Heart left ventricle (tissue), 13 donors: Measurements from ENCODE around the gene ASTN2.

Experiments
- POLR2A ChIP-seq, 2 donors: fragments of 450-650 bp; IDR thresholded peaks; one replicate each; pipeline ENCODE4 v1.6.1; 2017; ENCODE audit warnings: antibody characterized with exemption in 2 of 2, mild to moderate bottlenecking in 2 of 2, moderate library complexity in 2 of 2
- TF ChIP-seq, protein P1 (sequence below), 12 donors: fragments of 200-600 bp; sonication (generic) in 4 of 12; IDR thresholded peaks; one replicate each; pipeline versions ENCODE4 v1.5.0 to v1.8.0; 2018 to 2022; ENCODE audit warnings: antibody characterized with exemption in 12 of 12, mild to moderate bottlenecking in 5 of 12
- donor health status: ischemic (EF 13 %, LVEDD 7.1; RV severe dilation, severe dysfunction).
- donor health status: DM: no; HTN: yes; CAD: no.
- donor health status: DM: no; HTN: no; CAD: no.
- donor health status: ischemic (EF 25% LVEDD 6.9; RV normal size, moderate dysfunction).
- donor health status: ischemic (EF 25% LVEDD 5.7; RV mildly dilated, moderate dysfunction).
- donor health status: ischemic (EF 35%, LVEDD 5.7; RV mildly dilated, moderate dysfunction).
- donor health status: nonischemic (EF 11% LVEDD 7.7; RV severe dilation, severe dysfunction).
- donor health status: DM: yes; HTN: yes; CAD: no.
- donor health status: PGD.
- donor health status: ischemic (EF 29% LVEDD 5.4; RV normal size, mild dysfunction).
- donor health status: nonischemic (EF 23%, LVEDD 6.1; RV moderate dilation, normal function).

DNA sequence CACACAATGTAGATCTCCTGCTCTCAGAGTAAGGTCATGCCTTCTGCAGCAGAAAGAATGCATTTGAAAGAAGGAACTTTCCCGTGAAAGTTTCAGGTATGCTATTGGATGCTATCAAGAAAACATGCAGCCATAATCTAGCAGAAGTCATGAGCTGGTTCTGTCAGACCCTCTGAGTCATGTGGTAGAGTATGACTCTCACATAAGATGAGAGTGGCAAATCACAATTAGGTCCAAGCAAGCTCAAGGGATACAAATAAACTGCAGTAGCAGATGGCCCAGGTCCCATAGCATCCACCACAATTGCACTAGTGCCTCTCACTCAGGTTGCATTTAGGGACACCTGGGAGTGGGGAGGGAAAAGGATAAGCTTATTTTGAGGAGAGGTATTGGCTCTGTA, 292.8 kb downstream of the ASTN2 start:
- TF ChIP-seq POLR2A (IDR thresholded peaks at IDR 0.05) = no peak
- TF ChIP-seq, protein P1, sequence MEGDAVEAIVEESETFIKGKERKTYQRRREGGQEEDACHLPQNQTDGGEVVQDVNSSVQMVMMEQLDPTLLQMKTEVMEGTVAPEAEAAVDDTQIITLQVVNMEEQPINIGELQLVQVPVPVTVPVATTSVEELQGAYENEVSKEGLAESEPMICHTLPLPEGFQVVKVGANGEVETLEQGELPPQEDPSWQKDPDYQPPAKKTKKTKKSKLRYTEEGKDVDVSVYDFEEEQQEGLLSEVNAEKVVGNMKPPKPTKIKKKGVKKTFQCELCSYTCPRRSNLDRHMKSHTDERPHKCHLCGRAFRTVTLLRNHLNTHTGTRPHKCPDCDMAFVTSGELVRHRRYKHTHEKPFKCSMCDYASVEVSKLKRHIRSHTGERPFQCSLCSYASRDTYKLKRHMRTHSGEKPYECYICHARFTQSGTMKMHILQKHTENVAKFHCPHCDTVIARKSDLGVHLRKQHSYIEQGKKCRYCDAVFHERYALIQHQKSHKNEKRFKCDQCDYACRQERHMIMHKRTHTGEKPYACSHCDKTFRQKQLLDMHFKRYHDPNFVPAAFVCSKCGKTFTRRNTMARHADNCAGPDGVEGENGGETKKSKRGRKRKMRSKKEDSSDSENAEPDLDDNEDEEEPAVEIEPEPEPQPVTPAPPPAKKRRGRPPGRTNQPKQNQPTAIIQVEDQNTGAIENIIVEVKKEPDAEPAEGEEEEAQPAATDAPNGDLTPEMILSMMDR (IDR thresholded peaks at IDR 0.05) = no peak
